HEK293 (cell line): Measurements from ENCODE around the gene ADAMTS4.
A peak's percentile ranks its signal among the peaks of the same experiment; 100 is the strongest.

ENCODE experiments used
- BCL11B ChIP-seq: fragments of 450-650 bp; formaldehyde crosslinking; IDR thresholded peaks from 2 replicates; pipeline ENCODE4 v1.5.1; 2016; ENCODE audit warnings: low read depth, missing biosample characterization, missing genetic modification characterization
- FEZF1 ChIP-seq: fragments of 450-650 bp; formaldehyde crosslinking; IDR thresholded peaks from 2 replicates; pipeline ENCODE4 v1.5.1; 2016; ENCODE audit warnings: missing biosample characterization, missing genetic modification characterization
- KLF10 ChIP-seq: fragments of 450-650 bp; IDR thresholded peaks from 2 replicates; pipeline ENCODE4 v1.5.1; 2018; ENCODE audit warnings: missing biosample characterization, mild to moderate bottlenecking, missing genetic modification characterization
- KLF7 ChIP-seq: fragments of 450-650 bp; formaldehyde crosslinking; IDR thresholded peaks from 2 replicates; pipeline ENCODE4 v1.5.1; 2016; ENCODE audit warnings: missing biosample characterization, missing genetic modification characterization, borderline replicate concordance
- MZF1 ChIP-seq: fragments of 450-650 bp; formaldehyde crosslinking; IDR thresholded peaks from 2 replicates; pipeline ENCODE4 v1.5.1; 2017; ENCODE audit warnings: missing biosample characterization, missing genetic modification characterization, borderline replicate concordance
- OSR2 ChIP-seq: fragments of 450-650 bp; formaldehyde crosslinking; IDR thresholded peaks from 2 replicates; pipeline ENCODE4 v1.5.1; 2016; ENCODE audit warnings: missing biosample characterization, missing genetic modification characterization
- SP7 ChIP-seq: fragments of 450-650 bp; formaldehyde crosslinking; IDR thresholded peaks from 2 replicates; pipeline ENCODE4 v1.5.1; 2016; ENCODE audit warnings: missing biosample characterization, missing genetic modification characterization
- YY2 ChIP-seq: fragments of 450-650 bp; formaldehyde crosslinking; IDR thresholded peaks from 2 replicates; pipeline ENCODE4 v1.5.1; 2016; ENCODE audit warnings: missing biosample characterization, missing genetic modification characterization
- ZBTB7A ChIP-seq: fragments of 450-650 bp; formaldehyde crosslinking; IDR thresholded peaks from 2 replicates; pipeline ENCODE4 v1.5.1; 2016; ENCODE audit warnings: low read depth, missing biosample characterization, missing genetic modification characterization
- ZFHX2 ChIP-seq: fragments of 450-650 bp; formaldehyde crosslinking; conservative IDR thresholded peaks from 2 replicates; pipeline ENCODE4 v1.5.1; 2016; ENCODE audit warnings: missing biosample characterization, missing genetic modification characterization
- ZFP37 ChIP-seq: fragments of 450-650 bp; formaldehyde crosslinking; IDR thresholded peaks from 2 replicates; pipeline ENCODE4 v1.5.1; 2016; ENCODE audit warnings: missing biosample characterization, missing genetic modification characterization
- ZNF10 ChIP-seq: fragments of 450-650 bp; formaldehyde crosslinking; IDR thresholded peaks from 2 replicates; pipeline ENCODE4 v1.5.1; 2017; ENCODE audit warnings: missing biosample characterization, missing genetic modification characterization
- ZNF16 ChIP-seq: fragments of 450-650 bp; formaldehyde crosslinking; IDR thresholded peaks from 2 replicates; pipeline ENCODE4 v1.5.1; 2016; ENCODE audit warnings: low read depth, missing biosample characterization, missing genetic modification characterization
- ZNF175 ChIP-seq: fragments of 450-650 bp; formaldehyde crosslinking; IDR thresholded peaks from 2 replicates; pipeline ENCODE4 v1.5.1; 2016; ENCODE audit warnings: missing biosample characterization, missing genetic modification characterization
- ZNF223 ChIP-seq: fragments of 450-650 bp; formaldehyde crosslinking; IDR thresholded peaks from 2 replicates; pipeline ENCODE4 v1.5.1; 2016; ENCODE audit warnings: missing biosample characterization, missing genetic modification characterization
- ZNF248 ChIP-seq: fragments of 450-650 bp; formaldehyde crosslinking; IDR thresholded peaks from 2 replicates; pipeline ENCODE4 v1.5.1; 2017; ENCODE audit warnings: missing biosample characterization, missing genetic modification characterization
- ZNF404 ChIP-seq: fragments of 450-650 bp; formaldehyde crosslinking; IDR thresholded peaks from 2 replicates; pipeline ENCODE4 v1.5.1; 2017; ENCODE audit warnings: missing biosample characterization, missing genetic modification characterization
- ZNF416 ChIP-seq: fragments of 450-650 bp; formaldehyde crosslinking; IDR thresholded peaks from 2 replicates; pipeline ENCODE4 v1.5.1; 2016; ENCODE audit warnings: missing biosample characterization, missing genetic modification characterization
- ZNF473 ChIP-seq: fragments of 450-650 bp; formaldehyde crosslinking; IDR thresholded peaks from 2 replicates; pipeline ENCODE4 v1.5.1; 2017; ENCODE audit warnings: missing biosample characterization, missing genetic modification characterization
- ZNF510 ChIP-seq: fragments of 450-650 bp; formaldehyde crosslinking; IDR thresholded peaks from 2 replicates; pipeline ENCODE4 v1.5.1; 2018; ENCODE audit warnings: mild to moderate bottlenecking, missing genetic modification characterization, missing biosample characterization; ENCODE audit not compliant: insufficient replicate concordance
- ZNF621 ChIP-seq: fragments of 450-650 bp; formaldehyde crosslinking; IDR thresholded peaks from 2 replicates; pipeline ENCODE4 v1.5.1; 2017; ENCODE audit warnings: missing biosample characterization, missing genetic modification characterization
- ZNF707 ChIP-seq: fragments of 450-650 bp; formaldehyde crosslinking; IDR thresholded peaks from 2 replicates; pipeline ENCODE4 v1.5.1; 2016; ENCODE audit warnings: missing biosample characterization, missing genetic modification characterization
- ZNF768 ChIP-seq: fragments of 450-650 bp; formaldehyde crosslinking; IDR thresholded peaks from 2 replicates; pipeline ENCODE4 v1.5.1; 2018; ENCODE audit warnings: missing biosample characterization, mild to moderate bottlenecking, missing genetic modification characterization
- ZNF792 ChIP-seq: fragments of 450-650 bp; formaldehyde crosslinking; IDR thresholded peaks from 2 replicates; pipeline ENCODE4 v1.5.1; 2016; ENCODE audit warnings: missing biosample characterization, missing genetic modification characterization
- ZXDB ChIP-seq: fragments of 450-650 bp; formaldehyde crosslinking; IDR thresholded peaks from 2 replicates; pipeline ENCODE4 v1.5.1; 2016; ENCODE audit warnings: missing biosample characterization, missing genetic modification characterization
- TF ChIP-seq, protein P1 (sequence below): fragments of 450-650 bp; formaldehyde crosslinking; IDR thresholded peaks from 2 replicates; pipeline ENCODE4 v1.5.1; 2017; ENCODE audit warnings: missing biosample characterization, missing genetic modification characterization
- TF ChIP-seq, protein P2 (sequence below): fragments of 450-650 bp; formaldehyde crosslinking; IDR thresholded peaks from 2 replicates; pipeline ENCODE4 v1.5.1; 2016; ENCODE audit warnings: missing biosample characterization, missing genetic modification characterization
- TF ChIP-seq, protein P3 (sequence below): fragments of 450-650 bp; formaldehyde crosslinking; IDR thresholded peaks from 2 replicates; pipeline ENCODE4 v1.5.1; 2017; ENCODE audit warnings: missing biosample characterization, missing genetic modification characterization
- TF ChIP-seq, protein P4 (sequence below): fragments of 450-650 bp; formaldehyde crosslinking; IDR thresholded peaks from 2 replicates; pipeline ENCODE4 v1.5.1; 2016; ENCODE audit warnings: missing biosample characterization, missing genetic modification characterization
- TF ChIP-seq, protein P5 (sequence below): fragments of 450-650 bp; IDR thresholded peaks from 2 replicates; pipeline ENCODE4 v1.5.1; 2018; ENCODE audit warnings: missing biosample characterization, mild to moderate bottlenecking, missing genetic modification characterization
- TF ChIP-seq, protein P6 (sequence below): fragments of 450-650 bp; IDR thresholded peaks from 2 replicates; pipeline ENCODE4 v1.5.1; 2018; ENCODE audit warnings: missing biosample characterization, missing genetic modification characterization

ADAMTS4 gene

DNA sequence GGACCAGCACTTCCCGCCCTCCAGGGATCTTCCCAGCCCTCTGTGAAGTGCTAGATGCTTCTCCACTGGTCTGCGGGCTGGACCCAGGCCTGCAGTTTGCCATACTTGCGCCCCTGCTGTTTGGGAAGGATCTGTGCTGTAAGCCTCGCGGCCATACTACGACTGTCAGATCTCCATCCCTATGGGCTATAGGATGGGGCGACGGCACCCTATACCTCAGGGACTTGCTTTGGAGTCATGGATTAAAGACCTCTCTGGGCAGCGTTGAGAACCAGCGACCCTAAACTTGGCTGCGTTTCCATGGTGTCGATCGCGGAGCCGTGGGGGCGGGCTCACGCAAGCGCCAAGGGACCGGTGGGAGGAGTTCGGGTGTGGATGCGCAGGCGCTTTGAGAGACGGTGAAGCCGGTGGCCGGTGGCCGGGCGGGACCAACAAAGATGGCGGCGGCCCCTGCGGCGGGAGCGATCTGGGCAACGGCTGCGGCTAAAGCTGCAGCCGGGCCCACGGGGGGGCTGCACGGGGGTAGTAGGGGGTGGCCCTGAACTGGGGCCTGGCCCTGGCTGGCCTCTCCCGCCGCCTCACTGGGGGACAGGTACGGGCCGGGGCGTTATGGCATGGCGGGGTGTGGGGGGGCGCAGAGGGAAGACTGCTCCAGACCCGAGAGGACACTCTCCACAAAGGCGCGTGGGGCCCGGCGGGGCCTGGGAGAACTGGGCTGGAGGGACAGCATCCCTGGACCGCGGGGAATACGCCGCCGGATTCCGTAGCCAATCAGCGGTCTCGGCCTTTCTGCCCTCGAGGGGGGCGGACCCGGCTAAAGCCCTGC is 39.6 kb downstream of the ADAMTS4 start, which contains the start of gene USP21 (continued):
- TF ChIP-seq ZNF248 (tag by site-specific recombination), result no peak
- TF ChIP-seq, protein P1, sequence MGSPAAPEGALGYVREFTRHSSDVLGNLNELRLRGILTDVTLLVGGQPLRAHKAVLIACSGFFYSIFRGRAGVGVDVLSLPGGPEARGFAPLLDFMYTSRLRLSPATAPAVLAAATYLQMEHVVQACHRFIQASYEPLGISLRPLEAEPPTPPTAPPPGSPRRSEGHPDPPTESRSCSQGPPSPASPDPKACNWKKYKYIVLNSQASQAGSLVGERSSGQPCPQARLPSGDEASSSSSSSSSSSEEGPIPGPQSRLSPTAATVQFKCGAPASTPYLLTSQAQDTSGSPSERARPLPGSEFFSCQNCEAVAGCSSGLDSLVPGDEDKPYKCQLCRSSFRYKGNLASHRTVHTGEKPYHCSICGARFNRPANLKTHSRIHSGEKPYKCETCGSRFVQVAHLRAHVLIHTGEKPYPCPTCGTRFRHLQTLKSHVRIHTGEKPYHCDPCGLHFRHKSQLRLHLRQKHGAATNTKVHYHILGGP (tag by site-specific recombination), result no peak
- TF ChIP-seq, protein P2, sequence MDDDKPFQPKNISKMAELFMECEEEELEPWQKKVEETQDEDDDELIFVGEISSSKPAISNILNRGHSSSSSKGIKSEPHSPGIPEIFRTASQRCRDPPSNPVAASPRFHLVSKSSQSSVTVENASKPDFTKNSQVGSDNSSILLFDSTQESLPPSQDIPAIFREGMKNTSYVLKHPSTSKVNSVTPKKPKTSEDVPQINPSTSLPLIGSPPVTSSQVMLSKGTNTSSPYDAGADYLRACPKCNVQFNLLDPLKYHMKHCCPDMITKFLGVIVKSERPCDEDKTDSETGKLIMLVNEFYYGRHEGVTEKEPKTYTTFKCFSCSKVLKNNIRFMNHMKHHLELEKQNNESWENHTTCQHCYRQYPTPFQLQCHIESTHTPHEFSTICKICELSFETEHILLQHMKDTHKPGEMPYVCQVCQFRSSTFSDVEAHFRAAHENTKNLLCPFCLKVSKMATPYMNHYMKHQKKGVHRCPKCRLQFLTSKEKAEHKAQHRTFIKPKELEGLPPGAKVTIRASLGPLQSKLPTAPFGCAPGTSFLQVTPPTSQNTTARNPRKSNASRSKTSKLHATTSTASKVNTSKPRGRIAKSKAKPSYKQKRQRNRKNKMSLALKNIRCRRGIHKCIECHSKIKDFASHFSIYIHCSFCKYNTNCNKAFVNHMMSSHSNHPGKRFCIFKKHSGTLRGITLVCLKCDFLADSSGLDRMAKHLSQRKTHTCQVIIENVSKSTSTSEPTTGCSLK (tag by site-specific recombination), result no peak
- TF ChIP-seq, protein P3, sequence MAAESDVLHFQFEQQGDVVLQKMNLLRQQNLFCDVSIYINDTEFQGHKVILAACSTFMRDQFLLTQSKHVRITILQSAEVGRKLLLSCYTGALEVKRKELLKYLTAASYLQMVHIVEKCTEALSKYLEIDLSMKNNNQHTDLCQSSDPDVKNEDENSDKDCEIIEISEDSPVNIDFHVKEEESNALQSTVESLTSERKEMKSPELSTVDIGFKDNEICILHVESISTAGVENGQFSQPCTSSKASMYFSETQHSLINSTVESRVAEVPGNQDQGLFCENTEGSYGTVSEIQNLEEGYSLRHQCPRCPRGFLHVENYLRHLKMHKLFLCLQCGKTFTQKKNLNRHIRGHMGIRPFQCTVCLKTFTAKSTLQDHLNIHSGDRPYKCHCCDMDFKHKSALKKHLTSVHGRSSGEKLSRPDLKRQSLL (tag by site-specific recombination), result no peak
- no peak for TF ChIP-seq ZNF768
- no peak for TF ChIP-seq ZNF404 (tag by site-specific recombination)
- peak; percentile 19; the same call in 1 of the 2 replicates for TF ChIP-seq ZFP37 (tag by site-specific recombination)
- TF ChIP-seq ZNF707 (tag by site-specific recombination), result no peak
- no peak for TF ChIP-seq BCL11B (tag by site-specific recombination)
- peak; percentile 89 for TF ChIP-seq YY2 (tag by site-specific recombination)
- TF ChIP-seq ZNF621 (tag by site-specific recombination), result no peak
- TF ChIP-seq OSR2 (tag by site-specific recombination), result no peak
- TF ChIP-seq ZNF473, result no peak
- no peak for TF ChIP-seq ZNF175 (tag by site-specific recombination)
- 0 out of 2 replicates have a peak, but pooled peaks have one; percentile 37 for TF ChIP-seq KLF7 (tag by site-specific recombination)
- TF ChIP-seq ZNF510 (tag by site-specific recombination), result no peak
- TF ChIP-seq, protein P4, sequence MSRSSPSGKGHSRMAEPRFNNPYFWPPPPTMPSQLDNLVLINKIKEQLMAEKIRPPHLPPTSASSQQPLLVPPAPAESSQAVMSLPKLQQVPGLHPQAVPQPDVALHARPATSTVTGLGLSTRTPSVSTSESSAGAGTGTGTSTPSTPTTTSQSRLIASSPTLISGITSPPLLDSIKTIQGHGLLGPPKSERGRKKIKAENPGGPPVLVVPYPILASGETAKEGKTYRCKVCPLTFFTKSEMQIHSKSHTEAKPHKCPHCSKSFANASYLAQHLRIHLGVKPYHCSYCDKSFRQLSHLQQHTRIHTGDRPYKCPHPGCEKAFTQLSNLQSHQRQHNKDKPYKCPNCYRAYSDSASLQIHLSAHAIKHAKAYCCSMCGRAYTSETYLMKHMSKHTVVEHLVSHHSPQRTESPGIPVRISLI (tag by site-specific recombination), result no peak
- no peak for TF ChIP-seq ZBTB7A (tag by site-specific recombination)
- TF ChIP-seq ZNF223 (tag by site-specific recombination), result no peak
- peak; percentile 25; the same call in 1 of the 2 replicates for TF ChIP-seq ZFHX2
- TF ChIP-seq ZNF416, result no peak
- peak; percentile 41; the same call in 1 of the 2 replicates for TF ChIP-seq SP7 (tag by site-specific recombination)
- TF ChIP-seq ZNF16 (tag by site-specific recombination), result no peak
- TF ChIP-seq FEZF1, result no peak
- TF ChIP-seq, protein P5, sequence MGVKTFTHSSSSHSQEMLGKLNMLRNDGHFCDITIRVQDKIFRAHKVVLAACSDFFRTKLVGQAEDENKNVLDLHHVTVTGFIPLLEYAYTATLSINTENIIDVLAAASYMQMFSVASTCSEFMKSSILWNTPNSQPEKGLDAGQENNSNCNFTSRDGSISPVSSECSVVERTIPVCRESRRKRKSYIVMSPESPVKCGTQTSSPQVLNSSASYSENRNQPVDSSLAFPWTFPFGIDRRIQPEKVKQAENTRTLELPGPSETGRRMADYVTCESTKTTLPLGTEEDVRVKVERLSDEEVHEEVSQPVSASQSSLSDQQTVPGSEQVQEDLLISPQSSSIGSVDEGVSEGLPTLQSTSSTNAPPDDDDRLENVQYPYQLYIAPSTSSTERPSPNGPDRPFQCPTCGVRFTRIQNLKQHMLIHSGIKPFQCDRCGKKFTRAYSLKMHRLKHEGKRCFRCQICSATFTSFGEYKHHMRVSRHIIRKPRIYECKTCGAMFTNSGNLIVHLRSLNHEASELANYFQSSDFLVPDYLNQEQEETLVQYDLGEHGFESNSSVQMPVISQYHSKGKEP (tag by site-specific recombination), result no peak
- TF ChIP-seq, protein P6, sequence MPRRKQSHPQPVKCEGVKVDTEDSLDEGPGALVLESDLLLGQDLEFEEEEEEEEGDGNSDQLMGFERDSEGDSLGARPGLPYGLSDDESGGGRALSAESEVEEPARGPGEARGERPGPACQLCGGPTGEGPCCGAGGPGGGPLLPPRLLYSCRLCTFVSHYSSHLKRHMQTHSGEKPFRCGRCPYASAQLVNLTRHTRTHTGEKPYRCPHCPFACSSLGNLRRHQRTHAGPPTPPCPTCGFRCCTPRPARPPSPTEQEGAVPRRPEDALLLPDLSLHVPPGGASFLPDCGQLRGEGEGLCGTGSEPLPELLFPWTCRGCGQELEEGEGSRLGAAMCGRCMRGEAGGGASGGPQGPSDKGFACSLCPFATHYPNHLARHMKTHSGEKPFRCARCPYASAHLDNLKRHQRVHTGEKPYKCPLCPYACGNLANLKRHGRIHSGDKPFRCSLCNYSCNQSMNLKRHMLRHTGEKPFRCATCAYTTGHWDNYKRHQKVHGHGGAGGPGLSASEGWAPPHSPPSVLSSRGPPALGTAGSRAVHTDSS (tag by site-specific recombination), result no peak
- TF ChIP-seq ZNF792 (tag by site-specific recombination), result 0 out of 2 replicates have a peak, but pooled peaks have one; percentile 24
- TF ChIP-seq ZNF10 (tag by site-specific recombination), result no peak
- TF ChIP-seq KLF10 (tag by site-specific recombination), result 0 out of 2 replicates have a peak, but pooled peaks have one; percentile 46
- peak; percentile 89 for TF ChIP-seq ZXDB
- TF ChIP-seq MZF1 (tag by site-specific recombination), result no peak
